ENCODE results near the gene NR2F2.
A peak's percentile ranks its signal among the peaks of the same experiment; 100 is the strongest.

NR2F2 gene

GRCh38 chr15:96330450-96331143, at the start of gene NR2F2:
Gene NR2F2 (plus strand): TSS chr15:96330700. CDS start chr15:96332106, 1,406 bp downstream.
- peak; percentile 99 for DNase-seq (ENCODE audit: low read depth)

DNA sequence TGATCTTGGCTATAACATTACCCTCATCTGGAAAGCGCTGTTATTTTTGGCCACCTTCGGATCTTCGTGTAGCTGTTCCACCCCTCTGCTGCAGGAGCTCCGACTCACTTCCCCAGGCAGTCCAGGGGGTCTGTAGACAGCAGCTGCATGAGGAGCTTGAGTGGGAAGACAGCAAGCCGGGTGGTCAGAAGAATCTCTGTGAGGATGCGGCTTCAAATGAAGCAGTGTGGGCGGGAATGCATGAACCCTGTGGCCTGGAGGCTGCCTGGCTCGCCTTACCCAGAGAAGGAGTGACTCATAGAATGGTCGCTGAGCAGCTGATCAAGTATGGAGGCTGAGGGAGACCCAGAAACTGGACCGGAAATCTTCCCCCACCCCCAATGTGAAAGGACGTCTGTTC, 45.2 kb upstream of the NR2F2 start:
- DNase-seq (ENCODE audit: low read depth): peak; percentile 96

- no peak for DNase-seq (ENCODE audit: low read depth)
Observed at GRCh38 chr15:96285729-96286254, 44.7 kb upstream of the NR2F2 start.

DNA sequence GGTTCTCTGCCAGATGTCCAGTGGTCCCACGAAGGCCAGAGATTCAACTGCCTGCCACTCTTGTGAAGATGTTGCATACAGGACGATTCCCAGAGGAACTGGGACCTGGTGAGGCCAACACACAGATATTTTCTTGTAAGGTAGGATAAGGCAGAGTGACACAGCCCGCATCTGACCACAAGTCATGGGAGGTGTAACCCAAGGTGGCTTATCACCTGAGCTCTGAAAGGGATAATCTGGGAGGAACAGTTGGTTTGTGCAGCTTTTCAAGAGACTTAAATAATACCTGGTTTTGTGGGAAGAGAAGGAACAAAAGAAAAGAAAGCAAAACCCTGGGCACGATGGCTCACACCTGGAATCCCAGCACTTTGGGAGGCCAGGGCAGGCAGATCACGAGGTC, 39.8 kb upstream of the NR2F2 start:
- no peak for DNase-seq (ENCODE audit: low read depth)

DNA sequence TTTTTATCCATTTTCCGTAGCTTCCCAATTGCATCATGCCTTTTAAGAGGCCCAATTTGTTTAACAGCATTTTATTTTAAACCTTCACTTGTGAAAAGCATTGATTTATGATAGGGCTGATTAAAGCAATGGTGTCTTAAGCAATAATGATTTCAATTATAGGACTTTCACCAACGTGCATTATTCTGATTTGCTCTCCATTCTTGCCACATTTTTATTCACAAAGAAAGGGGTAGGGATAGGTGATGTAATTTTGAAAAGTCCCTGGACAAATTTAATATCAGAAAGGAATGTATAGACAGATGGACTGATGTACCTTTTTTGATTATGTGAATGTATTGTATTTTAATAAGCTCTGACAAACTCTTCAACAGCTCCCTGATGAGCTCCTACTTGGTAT, 37.9 kb upstream of the NR2F2 start:
- no peak for DNase-seq (ENCODE audit: low read depth)

GRCh38 chr15:96293441-96293840, 37.1 kb upstream of the NR2F2 start:
- DNase-seq (ENCODE audit: low read depth): no peak

DNA sequence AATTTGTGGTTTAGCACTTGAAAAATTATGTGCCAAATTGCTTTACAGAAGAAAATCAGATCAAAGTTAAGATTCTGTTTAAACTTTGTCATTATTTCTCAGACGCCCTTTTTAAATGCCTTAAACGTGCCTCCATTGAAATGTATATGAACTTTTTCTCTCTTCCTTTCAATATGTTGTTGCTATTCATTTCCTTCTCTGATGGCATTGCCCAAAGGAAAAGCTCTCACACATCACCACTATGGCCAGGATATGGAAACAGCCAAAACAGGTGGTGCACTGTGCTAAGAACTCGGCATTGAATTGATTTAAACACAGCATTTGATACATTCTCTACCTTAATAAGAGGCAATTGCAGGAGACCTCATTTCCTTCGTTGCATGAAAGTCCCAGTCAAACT, 35.7 kb upstream of the NR2F2 start:
- DNase-seq (ENCODE audit: low read depth): no peak

GRCh38 chr15:96296264-96296663, 34.2 kb upstream of the NR2F2 start:
- DNase-seq (ENCODE audit: low read depth): no peak

DNA sequence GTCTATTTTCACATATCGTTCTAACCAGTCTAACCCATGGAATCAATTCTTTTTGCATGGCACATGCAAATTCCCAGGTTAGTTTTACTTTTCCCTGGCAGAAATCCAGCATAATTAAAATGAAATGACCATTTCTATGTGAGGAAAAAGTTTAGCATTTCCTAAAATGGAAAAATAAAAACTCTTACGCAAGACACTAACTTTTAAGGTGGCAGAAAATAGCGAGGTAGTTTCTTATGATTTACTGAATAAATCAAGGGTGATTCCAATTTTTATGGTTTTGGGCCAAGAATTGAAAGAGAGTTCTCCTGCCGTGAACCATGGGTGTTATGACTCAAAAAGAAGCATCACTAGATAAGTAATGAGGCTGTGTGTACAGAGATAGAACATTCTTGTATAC, 32.7 kb upstream of the NR2F2 start:
- no peak for DNase-seq (ENCODE audit: low read depth)

- DNase-seq (ENCODE audit: low read depth): no peak
Observed at GRCh38 chr15:96298217-96298616, 32.3 kb upstream of the NR2F2 start.

GRCh38 chr15:96300836-96301235, 29.7 kb upstream of the NR2F2 start:
- DNase-seq (ENCODE audit: low read depth): no peak

DNA sequence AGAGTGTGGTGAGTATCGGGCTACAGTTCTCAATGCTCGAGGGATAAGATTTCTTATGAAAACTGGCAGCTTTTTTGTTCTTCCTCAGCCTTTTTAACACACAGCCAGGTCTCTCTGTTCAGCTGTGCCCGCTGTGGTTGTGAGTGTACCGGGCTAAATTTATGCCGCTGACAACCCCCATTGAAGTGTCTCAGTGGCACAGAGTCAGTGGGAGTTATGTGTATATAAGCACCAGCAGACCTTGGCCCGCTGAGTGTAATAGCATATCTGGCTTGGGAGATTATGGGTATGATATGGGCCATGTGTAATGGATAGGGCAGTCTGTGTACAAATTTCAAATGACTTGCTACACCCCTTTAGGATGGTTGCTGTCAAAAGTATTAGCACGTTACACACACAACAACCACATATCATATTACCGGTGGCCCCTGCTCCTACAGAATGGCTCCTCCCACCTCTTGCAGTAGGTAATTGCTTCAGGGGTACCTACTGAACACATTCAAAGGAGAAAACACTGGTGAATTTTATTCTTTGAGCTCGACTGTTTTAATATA, 26.9 kb upstream of the NR2F2 start:
- no peak for DNase-seq (ENCODE audit: low read depth)

DNA sequence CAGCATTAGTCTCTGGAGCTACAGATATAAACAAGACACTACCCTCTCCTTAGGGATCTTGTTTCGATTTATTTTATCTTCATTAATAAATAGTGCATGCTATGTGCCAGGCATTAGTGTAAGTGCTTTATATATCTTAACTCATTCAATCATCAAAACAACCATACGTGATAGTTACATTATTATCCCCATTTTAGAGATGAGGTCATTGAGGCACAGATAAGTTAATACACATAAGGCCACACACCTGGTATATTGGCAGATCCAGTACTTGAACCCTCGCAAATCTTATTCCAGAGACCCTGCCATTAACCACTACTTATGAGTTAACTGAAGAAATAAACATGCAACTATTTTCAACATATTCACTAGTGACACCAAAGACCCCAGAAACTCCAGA, 25.7 kb upstream of the NR2F2 start:
- no peak for DNase-seq (ENCODE audit: low read depth)

- no peak for DNase-seq (ENCODE audit: low read depth)
Observed at GRCh38 chr15:96306321-96306720, 24.2 kb upstream of the NR2F2 start.

DNA sequence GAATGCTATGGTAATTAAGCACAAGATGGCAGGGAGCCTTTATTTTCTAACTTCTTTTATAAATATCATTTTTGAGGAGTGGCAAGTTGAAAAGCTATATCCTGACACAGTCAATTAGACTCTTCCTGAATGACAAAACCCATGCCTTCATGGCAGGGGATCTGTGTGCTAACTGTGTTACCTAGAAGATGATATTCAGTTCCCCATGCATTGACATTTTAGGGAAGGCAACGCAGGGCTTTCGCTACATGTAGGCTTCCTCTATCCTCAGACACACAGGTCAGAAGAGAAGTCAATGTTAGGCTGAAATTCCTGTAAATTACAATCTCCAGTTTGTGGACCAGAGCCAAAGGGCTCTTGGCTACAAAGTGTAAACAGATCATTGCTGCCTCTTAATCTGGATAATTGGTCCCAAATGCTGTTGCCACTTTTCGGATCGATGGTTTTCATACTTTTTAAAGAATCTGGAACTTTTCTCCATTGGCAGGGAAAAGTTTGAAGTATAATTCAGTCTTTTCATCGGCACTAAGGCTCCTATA, 22.6 kb upstream of the NR2F2 start:
- no peak for DNase-seq (ENCODE audit: low read depth)

DNA sequence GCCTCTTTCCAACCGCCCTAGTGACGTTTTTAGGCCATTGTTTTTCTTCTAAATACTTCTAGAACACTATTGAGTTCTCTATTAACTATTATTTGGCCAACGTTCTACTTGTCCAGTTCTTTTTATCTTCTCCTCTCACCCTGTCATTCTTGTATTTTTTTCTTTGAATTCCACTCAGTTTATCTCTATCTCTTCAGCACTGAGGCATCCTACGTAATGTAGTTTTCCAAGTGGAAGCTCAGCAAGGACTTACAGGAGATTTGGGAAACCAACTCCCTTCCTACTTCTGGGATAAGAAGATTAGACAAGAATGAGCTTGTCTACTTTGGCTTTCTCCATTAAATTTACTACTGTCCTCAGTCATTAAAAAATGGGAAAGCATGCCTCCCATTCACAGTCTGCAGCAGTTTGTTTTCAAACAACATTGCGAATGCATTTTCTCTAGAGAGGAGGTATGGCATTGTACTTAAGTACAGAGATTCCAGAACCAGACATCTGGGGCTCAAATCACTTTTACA, 21.3 kb upstream of the NR2F2 start:
- no peak for DNase-seq (ENCODE audit: low read depth)

DNA sequence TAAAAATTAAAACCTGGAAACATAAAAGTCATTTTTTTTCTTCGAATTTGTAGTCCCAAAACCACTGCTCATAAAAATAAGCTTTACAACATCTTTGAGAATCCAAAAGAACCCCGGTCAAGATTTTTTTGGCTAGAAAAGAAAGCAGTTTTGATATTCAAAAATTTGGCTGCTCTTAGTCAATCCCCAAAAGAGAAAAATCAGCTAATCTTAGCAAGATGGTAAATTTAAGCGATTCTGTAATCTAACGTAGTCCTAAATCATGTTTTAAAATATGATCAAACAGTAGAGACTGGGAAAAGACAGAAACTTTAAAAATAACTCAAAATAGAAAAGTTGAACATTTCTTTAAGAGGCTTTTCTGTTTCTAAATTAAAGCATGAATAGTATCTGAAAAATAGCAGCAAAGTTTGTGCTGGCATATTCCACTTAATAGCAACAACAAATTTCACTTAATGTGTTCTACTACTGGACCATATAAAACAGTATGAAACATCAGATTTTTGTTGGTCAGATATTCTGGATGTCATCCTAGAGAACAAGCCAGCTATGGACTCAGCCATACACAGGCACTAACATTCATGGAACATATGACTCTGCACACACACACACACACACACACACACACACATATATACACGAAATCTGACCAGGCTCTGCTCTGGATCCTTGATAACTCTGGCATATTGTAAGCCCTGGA, 19.1 kb upstream of the NR2F2 start:
- DNase-seq (ENCODE audit: low read depth): no peak

- DNase-seq (ENCODE audit: low read depth): no peak
Observed at GRCh38 chr15:96311956-96312294, 18.6 kb upstream of the NR2F2 start.

DNA sequence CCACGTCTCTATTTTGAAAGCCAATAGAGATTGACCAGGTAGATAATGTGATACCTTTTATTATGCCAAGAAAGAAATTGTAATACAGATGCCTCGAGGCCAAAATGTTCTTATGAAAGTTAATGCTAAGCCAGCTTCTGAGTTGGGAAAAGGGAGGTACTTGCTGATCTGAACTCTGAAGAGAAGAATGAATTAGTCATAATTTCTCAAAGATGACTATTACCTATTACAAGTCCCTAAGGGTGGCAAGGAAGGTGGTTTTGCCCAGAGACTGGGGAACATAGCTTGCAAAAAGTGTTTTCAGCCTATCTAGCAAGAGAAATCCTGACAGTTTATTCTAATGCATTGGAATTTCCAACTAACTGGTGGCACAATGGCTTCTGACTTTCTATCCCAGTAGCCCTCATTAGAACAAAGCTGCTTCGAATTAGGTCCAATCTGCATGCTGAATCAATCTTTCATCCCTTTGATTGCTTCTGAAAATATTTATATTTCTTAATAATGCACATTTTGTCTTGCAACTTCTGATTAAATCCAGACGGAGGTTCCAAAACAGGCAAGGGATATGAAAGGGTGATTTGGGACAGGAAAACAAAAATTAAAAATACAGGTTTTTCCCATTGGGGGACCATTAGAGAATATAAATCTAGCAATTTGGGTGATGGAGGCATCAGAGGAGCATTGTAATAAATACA, 17.7 kb upstream of the NR2F2 start:
- DNase-seq (ENCODE audit: low read depth): no peak

DNA sequence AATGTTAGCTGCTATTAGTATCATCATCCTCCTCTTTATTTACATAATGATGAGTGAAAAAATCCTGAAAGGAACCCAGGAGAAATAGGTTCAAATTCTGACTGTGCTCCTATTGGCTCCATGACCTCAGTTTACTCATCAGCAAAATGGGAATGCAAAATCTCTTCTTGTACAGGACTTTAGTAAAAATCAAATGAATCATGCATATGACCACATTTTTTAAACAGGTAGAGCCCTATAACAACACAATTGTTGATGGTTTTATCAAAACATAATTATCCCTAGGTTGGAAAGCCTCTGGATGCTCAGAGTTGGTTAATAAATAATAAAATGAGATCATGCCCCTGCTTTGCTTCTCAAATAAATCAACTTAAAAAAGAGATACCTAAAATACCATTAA, 16.0 kb upstream of the NR2F2 start:
- DNase-seq (ENCODE audit: low read depth): no peak

GRCh38 chr15:96314963-96315362, 15.5 kb upstream of the NR2F2 start:
- no peak for DNase-seq (ENCODE audit: low read depth)

DNA sequence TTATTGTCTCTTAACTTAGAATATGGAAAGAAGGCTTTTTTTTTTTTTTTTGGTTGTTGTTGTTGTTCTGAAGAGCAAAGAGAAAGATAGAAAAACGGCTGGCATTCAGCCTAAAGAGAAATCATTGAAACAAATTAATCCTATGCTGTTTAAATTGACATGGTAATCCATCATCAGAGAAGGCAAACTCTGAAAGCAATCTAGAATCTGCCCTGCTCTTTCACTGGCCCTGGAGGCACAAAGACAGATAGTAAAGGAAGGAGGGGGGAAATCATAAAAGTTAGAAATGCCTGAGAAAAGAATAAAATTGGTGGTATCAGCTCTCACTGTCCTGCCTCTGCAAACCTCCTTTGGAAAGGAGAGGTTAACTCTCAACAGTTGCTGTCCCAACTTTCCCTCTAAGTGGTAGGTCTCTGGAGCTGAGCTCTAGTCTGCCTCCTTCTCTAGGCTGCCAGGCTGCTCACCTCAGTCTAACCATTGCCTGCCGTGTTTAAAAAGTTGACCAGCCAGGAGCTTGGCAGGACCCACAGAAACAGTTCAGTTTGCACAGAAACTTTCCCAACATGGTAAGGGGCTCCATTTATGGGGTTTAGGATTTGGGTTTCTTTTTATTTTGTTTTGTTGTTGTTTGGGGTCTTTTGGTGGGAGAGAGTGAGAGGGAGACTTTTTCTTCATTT, 13.4 kb upstream of the NR2F2 start:
- no peak for DNase-seq (ENCODE audit: low read depth)
